NCI-H146 treated with DMSO at 0.1 percent for 48 hours (cell line): ENCODE measurements around the gene OGFOD3.
A peak's percentile ranks its signal among the peaks of the same experiment; 100 is the strongest.
"Not testable (repeated sequence)": the region's sequence is repeated elsewhere in the genome, so short reads cannot be mapped to it uniquely, and the experiment has no call there.

Source experiments
- DNase-seq: peaks from one replicate; lab custom pipeline; 2025; ENCODE audit not compliant: unreplicated experiment; lab: John Stamatoyannopoulos, UW

OGFOD3 gene

DNA sequence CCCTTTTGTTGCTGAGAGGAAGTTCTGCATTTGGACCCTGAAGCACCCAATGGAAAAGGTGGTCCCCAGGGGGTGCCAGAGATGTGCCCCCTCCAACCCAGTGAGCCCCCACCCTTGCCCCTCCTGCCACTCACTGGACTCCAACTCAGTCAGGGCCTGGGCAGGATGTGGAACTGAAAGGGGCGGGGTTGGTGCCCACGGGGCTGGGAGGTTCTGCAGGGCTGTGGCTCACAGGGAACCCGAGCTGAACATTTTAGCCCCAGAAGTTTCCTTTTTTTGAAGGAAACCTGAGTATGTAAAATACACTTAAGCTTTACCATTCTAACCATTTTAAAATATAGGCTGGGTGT is 15.8 kb upstream of the OGFOD3 start:
- DNase-seq, result no peak

DNA sequence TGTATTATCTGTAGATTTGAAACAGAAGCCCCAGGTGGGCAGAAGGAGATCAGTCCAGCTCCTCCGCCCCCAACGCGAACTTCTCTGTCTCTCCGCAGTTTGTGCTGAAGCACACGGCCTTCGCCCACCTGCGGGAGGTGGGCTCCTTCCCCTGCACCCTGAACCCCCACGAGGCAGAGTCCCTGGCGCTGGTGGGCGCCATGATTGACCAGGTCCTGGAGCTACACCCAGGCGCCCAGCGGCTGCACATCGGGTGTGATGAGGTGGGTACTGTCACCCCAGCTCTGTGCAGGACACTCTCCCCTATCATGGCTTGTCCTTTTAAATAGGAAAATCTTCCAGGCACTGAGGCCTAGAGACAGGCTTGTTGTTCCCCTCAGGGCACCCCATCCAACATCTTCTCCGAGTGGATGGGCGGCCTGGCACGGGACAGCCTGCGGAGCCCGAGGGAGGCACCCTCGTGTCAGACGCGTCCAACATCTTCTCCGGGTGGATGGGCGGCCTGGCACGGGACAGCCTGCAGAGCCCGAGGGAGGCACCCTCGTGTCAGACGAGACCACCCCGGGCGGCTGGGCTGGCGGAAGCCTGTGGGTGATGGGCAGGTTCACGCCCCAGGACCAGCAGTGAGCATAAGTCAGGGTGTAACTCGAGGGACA is 15.3 kb upstream of the OGFOD3 start:
- no peak for DNase-seq

DNA sequence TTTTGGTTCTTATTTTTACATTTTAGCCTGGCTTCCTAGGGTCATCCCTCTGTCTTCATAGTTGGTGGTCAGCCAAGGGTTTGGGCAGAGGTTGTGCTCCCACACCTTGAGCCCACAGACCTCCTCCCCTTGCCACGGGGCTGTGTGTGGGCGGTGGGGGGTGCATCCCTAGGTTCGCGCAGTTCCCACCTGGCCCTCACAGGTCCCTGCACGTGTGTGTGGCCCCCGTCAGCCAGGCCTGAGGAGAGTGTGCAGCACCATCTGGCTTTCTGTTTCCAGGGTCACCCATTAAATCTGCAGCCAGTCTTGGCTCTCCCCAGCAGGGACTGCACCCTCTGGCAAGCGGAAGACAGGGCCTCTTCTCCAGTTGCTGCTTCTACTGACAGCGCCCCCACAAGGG is 13.6 kb upstream of the OGFOD3 start:
- DNase-seq, result no peak

DNA sequence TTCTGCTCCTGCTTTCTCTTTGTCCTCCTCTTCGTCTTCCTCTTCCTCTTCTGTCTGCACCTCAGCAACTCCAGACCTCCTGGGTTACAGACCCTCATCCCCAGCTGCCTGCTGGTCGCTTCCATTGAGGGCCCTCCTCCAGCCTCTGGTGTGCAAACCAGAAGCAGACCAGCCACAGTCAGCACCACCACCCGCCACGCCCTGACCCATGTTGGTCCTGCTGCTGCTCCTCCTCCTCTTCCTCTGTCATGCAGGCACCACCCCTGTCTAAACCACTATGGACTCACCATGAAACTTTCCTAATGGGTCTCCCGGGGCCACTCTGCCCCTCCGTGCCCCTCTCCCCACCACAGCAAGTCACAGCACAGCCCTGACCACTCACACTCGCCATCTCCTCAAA is 11.4 kb upstream of the OGFOD3 start:
- no peak for DNase-seq

DNA sequence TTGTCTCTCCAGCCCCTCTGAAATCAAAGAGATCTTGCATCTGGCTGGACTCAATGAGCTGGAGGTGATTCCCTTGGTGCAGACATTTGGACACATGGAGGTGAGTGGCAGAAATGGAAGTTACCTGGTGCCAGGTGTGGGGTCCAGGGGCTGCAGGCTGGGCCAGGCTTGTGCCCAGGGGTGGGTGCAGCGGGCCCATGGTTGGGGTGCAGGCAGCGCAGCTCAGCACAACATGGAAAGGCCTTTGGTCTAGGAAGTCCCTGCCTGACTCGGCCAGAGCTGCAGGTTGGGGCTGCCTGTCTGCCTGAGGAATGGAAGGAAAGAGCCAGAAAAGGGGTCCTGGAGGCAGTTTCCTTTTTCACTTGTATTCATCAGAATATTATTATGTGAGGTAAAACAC is 10.2 kb upstream of the OGFOD3 start:
- no peak for DNase-seq

DNA sequence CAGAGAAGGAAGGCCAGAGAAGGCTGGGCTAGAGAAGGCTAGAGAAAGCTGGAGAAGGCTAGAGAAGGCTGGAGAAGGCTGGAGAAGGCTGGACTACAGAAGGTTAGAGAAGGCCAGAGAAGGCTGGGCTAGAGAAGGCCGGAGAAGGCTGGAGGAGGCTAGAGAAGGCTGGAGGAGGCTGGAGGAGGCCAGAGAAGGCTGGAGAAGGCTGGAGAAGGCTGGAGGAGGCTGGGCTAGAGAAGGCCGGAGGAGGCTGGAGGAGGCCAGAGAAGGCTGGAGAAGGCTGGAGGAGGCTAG is 6.4 kb upstream of the OGFOD3 start:
- no peak for DNase-seq

DNA sequence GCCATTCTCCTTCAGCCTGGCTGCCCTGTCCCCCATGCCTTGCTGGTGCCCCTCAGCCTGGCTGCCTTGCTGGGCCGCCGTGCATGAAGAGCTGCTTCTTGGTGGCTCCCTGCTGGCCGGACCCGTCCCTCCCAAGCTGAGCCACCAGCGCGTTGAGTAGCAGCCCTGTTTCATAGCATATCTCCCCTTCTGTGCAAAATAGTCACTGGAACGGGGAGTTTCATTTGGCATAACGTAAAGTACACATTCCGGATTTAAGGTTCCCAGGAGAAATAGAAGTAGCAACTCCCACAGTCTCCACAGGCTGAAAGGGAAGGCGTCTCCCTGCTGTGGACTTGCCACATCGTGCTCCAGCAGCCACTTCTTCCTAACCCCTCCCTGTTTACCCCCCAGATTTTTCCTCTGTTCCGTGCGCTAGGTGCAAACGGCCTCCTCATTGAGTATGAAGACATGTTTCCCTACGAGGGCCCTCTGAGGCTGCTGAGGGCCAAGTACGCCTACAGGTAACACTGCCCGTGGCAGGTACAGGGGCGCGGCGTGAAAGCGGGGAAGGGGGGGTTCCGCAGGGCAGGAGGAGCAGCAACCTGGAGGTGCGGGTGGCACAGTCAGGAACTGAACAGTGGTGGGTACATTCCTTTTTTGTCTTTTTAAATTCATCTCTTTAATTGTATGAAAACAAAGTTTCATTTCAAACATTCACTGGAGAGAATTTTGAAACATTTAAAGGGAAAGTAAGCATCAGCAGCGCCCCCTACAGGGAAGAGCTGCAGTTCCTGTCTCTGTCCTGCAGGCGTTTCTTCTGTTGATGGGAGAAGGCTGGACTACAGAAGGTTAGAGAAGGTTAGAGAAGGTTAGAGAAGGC is 5.8 kb upstream of the OGFOD3 start:
- DNase-seq, result peak; percentile 12

DNA sequence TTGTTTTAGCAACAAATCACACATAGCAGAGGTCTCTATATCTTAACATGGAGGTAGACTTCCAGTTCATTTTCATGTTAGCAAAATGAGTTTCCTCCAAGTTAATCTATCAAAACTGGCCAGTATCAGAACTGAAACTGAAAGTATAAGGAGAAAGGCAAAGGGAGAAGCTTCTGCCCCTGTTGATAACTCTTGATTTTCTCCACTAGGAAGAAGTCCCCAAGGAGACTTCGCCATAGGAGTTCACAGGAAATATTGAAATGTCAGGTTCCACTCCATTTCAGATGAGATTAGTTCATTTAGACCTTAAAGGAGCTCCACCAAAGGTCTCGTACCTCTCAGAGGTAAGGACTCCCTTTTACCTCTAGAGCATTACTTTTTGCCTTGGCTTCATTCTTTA is 1.2 kb upstream of the OGFOD3 start:
- no peak for DNase-seq

DNA sequence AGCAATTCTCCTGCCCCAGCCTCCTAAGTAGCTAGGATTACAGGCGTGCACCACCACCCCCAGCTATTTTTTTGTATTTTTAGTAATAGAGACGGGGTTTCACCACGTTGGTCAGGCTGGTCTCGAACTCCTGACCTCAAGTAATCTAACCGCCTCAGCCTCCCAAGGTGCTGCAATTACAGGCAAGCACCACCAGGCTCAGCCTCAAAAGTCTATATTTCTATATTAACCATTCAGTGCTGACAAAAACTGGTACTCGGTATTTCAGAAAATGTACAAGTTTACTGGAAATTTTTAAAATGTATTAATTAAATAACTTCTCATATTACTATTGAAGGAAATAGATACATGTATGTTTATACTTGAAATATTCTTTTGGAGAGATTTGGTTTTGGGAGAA is 1.6 kb downstream of the OGFOD3 start:
- DNase-seq, result no peak

DNA sequence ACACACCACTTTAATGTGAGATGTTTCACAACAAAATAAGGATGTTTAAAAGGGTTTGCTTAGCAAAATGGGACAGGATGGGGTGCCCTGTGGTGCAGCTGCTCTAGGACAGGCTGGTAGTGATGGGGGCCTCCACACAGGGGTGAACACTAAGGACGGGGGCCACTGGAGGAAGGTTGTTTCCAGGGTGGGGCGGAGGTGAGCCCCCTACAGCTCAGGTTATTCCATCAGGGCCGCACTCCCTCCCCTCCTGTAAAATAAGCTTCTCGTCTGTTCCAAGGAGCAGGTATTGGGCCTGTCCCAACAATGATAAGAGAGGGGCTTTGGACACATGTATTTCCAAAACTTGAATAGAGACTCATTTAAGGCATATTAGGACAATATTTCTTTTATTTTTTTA is 2.1 kb downstream of the OGFOD3 start:
- DNase-seq, result no peak

DNA sequence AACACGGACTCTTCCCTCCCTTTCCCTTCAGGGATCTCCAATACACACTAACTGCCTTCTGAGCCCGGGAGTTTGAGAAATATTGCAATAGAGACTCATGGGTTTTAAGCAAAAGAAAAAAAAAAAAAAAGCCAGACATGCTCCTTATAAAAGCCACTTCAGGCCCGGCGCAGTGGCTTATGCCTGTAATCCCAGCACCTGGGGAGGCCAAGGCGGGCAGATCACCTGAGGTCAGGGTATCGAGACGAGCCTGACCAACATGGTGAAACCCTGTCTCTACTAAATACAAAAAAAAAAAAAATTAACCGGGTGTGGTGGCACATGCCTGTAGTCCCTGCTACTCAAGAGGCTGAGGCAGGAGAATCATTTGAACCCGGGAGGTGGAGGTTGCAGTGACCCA is 2.6 kb downstream of the OGFOD3 start:
- DNase-seq, result no peak

DNA sequence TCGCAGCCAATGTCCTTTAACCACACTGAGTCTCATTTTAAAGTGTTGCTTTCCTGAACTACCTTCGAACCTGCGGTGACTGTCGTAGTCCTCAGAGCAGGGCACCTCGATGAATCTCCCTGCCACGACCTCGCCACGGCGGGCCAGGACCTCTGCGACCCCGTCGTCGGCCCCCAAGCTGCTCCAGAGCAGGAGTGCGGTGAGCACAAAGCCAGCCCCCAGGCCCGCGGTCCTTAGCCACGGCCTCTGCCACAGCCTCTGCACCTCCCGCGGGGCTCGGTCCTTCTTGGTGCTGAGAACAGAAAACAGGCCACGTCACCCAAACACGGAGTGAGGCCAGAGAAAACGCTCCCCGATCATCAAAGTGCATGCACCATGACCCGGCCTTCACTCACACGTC is 3.0 kb downstream of the OGFOD3 start:
- no peak for DNase-seq

DNA sequence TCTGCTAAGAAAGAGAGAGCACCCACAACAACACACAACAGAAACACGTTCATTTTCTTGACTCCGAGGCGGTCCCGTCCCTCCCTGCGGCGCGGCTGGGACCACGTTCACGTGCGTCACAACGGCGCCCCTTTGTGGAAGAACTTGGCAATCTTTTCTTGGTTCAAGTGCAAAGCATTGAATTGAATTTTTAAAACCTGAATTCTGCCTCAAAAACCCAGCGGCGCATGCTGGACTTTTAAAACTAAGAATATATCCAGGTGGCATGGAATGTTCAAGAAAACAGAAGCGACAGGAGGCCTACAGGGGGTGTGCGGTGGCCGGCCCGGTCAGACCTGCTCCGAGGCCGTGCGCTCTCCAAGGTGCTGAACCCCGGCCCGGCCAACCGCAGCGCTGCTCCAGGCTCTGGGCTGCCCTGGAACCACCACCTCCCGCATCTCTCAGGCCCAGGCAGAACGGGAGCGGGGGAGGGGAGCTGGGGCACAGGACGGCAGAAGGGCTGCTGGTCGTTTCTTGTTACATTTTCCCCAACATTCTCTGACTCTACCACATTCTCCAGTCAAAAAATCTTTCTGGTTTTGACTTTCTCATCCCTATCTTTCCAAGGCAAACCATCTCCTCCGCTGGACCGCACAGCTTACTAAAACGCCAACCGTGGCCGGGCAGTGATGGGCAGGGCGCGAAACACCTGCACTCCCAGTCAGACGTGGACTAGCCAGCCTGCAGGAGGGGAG is 3.7 kb downstream of the OGFOD3 start:
- no peak for DNase-seq

DNA sequence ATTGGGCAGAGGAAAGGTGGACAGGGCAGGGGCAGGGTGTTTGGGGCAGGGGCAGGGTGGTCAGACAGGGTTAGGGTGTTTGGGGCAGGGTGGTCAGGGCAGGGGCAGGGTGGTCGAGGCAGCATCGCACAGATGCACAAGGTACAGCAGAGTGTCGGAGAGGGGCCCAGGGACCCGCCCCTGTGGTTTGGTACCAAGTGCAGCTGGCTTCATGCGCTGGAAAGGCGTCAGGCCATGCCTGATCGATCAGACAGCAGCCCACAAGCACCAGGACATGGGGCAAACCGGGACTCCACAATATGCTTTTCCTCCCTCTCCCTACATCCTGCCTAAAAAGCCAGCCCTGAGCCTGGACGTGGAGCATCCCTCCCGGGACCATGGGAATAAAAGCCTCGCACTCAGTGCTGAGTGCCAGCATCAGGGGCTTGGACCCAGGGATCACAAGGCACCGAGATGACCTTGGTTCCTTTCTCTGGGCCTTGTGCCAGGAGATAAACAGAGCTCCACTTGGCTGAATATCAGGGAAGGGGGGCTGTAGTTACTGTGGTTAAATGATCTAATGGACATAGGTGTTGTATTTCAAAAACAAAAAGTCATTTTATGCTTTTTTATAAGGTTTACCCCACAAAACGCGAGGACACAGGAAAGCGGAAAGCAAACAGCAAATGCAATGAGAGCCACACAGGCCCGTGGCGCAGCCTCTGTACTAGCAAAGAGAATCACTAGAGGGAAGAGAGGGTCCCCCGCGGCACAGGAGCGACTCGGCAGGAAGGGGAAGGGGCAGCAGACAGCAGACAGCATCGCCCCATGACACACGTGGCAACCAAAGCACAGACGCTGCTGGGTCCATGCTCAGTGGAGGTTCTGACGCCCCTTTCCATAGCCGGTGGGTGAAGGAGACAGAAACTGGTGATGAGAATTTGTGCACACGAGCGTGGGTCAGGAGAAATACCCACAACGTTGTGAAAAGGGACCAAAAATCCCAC is 5.6 kb downstream of the OGFOD3 start:
- no peak for DNase-seq

DNA sequence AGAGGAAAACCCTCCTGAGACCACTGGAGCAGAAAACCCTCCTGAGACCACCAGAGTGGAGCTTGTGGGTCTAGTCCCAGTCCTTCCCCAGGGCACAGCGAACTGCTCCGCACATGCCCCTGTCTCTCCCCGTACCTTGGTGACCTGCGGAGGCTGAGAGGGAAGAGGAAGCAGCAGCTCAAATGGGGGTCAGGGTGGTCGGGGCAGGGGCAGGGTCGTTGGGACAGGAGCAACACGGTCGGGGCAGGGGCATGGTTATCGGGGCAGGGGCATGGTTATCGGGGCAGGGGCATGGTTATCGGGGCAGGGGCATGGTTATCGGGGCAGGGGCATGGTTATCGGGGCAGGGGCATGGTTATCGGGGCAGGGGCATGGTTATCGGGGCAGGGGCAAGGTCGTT is 6.3 kb downstream of the OGFOD3 start:
- not testable (repeated sequence) for DNase-seq

DNA sequence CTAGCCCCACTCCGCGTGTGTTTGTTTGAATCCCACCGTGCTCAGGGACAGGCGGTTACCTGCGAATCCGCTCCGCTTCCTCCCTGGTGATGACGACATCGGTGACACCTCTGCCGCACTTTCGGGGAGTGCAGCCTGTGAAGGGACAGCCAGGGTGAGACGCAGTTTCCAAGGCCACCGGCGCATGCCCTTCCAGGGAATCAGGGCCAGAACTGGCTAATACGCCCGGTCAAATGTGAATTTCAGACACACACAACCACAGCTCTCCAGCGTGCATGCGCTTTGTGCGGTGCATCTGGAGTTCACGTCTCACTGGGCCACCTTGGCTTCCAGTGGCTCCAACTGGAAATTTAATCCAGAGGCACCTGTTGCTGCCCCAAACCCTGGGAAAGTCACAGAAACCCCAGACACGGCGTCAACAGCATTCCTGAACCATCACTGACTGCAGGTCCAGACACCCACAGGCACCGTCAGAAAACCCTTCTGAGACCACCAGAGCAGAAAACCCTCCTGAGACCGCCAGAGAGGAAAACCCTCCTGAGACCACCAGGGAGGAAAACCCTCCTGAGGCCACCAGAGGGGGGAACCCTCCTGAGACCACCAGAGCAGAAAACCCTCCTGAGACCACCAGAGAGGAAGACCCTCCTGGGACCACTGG is 6.9 kb downstream of the OGFOD3 start:
- DNase-seq, result no peak

DNA sequence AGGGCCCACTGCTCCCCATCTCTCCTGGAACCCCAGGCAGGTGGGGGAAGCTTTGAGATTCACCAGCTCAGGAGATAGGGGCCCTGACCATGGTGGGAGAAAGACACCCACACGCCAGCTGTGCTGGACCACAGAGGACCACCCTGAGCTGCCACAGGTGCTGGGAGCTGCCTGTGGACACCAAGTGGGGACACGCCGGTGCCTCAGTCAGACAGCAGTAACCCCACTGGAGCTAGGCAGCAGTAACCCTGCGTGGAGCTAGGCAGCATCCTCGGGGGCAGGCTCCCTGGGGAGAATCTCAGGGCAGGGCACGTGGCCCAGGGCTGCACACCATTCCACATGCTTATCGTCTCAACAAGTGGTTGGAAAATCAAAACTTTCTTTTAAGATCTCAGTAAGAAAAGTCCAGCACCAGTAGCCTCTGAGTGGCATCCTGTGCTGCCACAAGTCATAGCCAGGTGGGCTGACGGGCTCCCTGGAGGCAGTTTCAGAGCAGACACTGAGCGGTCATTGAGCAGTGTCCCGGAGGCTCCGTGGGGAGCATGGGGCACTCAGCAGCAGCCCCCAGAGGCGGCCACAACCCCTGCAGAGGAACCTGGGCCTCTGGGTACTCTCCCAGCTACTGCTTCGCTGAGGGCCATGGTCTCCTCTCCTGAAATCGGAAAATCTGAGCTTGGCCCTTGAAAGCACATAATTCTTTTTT is 8.2 kb downstream of the OGFOD3 start:
- no peak for DNase-seq

DNA sequence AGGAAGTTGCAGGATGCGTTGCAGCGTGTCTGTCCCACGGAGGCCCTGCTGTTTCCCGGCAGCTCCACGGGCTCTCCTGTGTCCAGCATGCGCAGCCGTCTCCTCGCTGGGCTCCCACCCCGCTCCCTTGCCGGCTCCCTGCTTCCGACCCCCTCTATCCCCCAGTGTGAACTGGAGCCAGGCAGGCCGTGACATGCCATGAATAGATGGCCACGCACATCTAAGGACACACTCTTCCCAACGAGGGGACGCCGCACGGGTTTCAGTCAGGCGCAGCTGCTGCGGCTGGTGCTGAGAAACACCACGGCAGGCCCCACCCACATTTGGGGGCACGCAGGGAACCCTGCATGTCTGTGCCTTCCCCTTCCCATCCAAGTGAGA is 9.5 kb downstream of the OGFOD3 start:
- DNase-seq, result no peak

DNA sequence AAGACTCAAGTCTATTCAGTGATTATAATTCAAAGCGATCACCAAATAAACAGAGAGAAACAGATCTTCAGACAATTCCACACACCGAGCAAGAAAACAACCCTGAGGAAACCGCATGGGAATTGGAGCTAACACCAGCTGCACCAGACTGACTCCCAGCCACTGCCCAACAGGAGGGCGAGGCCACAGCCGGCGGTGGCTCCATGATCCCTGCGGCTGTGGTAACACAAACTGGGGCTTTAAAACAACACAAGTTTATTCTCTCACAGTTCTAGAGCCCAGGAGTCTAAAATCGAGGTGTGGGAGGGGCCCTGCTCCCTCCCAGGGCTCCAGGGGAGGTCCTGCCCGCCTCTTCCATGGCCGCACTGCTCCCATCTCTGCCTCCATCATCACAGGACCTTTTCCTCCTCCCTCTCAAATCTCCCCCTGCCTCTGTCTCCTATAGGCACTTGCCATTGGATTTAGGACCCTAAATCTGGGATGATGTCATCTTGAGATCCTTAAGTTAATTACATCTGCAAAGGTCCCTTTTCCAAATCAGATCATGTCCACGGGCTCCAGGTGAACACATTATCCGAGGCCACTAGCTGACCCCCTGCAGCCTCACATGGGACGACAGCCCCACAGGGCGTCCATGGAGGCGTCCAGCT is 10.0 kb downstream of the OGFOD3 start:
- DNase-seq, result no peak

DNA sequence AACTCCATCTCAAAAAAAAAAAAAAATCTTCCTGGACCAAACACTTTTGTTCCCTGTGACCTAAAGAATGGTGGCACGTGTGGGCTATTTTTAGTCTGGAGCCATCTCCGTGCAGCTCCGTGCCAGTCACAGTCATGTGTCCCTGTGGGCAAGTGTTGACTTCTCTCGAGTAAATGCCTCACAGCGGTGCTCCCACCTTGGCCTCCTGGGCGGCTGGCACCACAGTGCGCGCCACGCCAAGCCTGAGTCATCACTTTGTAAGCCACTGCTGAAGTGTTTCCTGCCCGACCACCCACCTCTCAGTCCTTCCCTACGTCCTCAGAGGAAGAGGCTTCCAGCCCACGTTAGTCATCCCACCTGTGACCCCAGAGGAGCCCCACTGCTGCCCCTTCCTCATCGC is 11.1 kb downstream of the OGFOD3 start:
- DNase-seq, result no peak
